ENCODE data around the gene NKAIN2. TPM values are rescaled to one million over a fixed set of nuclear protein-coding genes. Genes with fewer than 3 reads are reported as not detected.

The NKAIN2 gene
- total RNA-seq, 1 experiment from 2014 or later: not detected

DNA sequence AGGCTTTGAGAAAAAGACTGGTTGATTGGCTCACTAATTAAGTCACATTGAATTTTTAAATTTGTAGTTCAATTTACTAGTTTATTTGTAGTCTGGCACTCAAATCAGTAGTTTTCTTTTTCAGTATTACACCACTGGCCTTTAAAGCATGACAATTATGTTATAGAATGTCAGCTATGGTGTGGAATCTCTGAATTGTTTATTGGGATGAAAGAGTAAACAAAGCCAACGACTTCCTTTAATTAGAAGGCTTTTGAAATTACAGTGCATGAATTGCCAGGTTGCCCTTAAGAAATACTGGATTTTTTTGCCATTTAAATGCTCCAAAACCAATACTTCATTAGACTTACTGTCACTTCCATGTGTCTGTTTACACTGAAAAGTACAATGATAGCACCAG is 731.6 kb downstream of the NKAIN2 start (continued):
- TF ChIP-seq ZFX (IDR thresholded peaks at IDR 0.05) (no peak), CBX3 (IDR thresholded peaks at IDR 0.05; ENCODE audit: low read depth) (no peak), ZNF274 (IDR thresholded peaks at IDR 0.05; ENCODE audit: low read depth, low read length) (no peak), EZH2 (IDR thresholded peaks at IDR 0.05) (no peak), SP1 (IDR thresholded peaks at IDR 0.05; ENCODE audit: low read depth) (no peak), EGR1 (IDR thresholded peaks at IDR 0.05; ENCODE audit: low read depth) (no peak), ELF1 (IDR thresholded peaks at IDR 0.05; ENCODE audit: borderline replicate concordance, low read depth) (no peak), JUND (IDR thresholded peaks at IDR 0.05) (no peak), TCF7L2 (IDR thresholded peaks at IDR 0.05; ENCODE audit: borderline replicate concordance, extremely low read depth, insufficient read depth, insufficient read length) (no peak)
- TF ChIP-seq, protein P1, sequence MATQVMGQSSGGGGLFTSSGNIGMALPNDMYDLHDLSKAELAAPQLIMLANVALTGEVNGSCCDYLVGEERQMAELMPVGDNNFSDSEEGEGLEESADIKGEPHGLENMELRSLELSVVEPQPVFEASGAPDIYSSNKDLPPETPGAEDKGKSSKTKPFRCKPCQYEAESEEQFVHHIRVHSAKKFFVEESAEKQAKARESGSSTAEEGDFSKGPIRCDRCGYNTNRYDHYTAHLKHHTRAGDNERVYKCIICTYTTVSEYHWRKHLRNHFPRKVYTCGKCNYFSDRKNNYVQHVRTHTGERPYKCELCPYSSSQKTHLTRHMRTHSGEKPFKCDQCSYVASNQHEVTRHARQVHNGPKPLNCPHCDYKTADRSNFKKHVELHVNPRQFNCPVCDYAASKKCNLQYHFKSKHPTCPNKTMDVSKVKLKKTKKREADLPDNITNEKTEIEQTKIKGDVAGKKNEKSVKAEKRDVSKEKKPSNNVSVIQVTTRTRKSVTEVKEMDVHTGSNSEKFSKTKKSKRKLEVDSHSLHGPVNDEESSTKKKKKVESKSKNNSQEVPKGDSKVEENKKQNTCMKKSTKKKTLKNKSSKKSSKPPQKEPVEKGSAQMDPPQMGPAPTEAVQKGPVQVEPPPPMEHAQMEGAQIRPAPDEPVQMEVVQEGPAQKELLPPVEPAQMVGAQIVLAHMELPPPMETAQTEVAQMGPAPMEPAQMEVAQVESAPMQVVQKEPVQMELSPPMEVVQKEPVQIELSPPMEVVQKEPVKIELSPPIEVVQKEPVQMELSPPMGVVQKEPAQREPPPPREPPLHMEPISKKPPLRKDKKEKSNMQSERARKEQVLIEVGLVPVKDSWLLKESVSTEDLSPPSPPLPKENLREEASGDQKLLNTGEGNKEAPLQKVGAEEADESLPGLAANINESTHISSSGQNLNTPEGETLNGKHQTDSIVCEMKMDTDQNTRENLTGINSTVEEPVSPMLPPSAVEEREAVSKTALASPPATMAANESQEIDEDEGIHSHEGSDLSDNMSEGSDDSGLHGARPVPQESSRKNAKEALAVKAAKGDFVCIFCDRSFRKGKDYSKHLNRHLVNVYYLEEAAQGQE (IDR thresholded peaks at IDR 0.05; ENCODE audit: low read depth): no peak

DNA sequence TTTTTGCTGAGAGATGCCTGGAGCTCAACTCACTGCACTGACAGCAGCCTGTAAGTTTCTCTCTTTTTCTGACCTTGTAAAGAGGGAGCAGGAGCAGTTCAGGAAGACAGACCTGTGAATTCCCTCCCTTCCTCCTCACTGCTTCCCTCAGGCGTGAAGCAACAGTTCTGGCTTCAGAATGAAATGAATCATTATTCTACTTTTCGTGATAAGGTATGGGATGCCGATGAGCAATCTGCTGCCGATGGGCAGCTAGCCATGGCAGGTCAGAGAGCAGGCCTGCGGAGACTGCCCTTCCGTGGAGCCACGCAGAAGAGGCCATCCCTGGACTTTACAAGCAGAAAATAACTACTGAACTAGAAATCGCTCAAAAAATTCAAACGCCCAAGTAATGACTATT is 732.1 kb downstream of the NKAIN2 start:
- no peak overlapping the region for H3K4me2 ChIP-seq (ENCODE audit: low read length)
- no peaks in the 10 kb centered on the region for H3K36me3 ChIP-seq (ENCODE audit: control insufficient read depth in 1 of 2, insufficient read depth in 2 of 2, low read length in 2 of 2)
- ATAC-seq (no peak), DNase-seq (ENCODE audit: low read depth, low spot score) (no peak)
- H3K27me3 ChIP-seq (ENCODE audit: insufficient read depth, low read length): peaks cover 24% of the 10 kb centered on the region
- no peaks in the 10 kb centered on the region for H3K79me2 ChIP-seq (ENCODE audit: insufficient read depth, low read length)
- POLR2A ChIA-PET: no interaction called here
- no TSS peak for BruUV-seq (replicated peaks)
- intact Hi-C loops (cut with micrococcal nuclease): no loop called here
- no peaks in the 10 kb centered on the region for H3K4me1 ChIP-seq (ENCODE audit: control insufficient read depth in 1 of 2, insufficient read depth in 2 of 2, low read length in 2 of 2)
- H3K4me3 ChIP-seq (replicated peaks in 1 of 2; ENCODE audit: low read depth in 1 of 2, low read length in 2 of 2): no peak overlapping the region
- no peak for TF ChIP-seq SP1 (IDR thresholded peaks at IDR 0.05; ENCODE audit: low read depth)
- no peak for TF ChIP-seq SIN3A (IDR thresholded peaks at IDR 0.05; ENCODE audit: low read depth)
- TF ChIP-seq POLR2A (IDR thresholded peaks at IDR 0.05; ENCODE audit: borderline replicate concordance, extremely low read depth, insufficient read depth, insufficient read length): no peak
- TF ChIP-seq CEBPB (IDR thresholded peaks at IDR 0.05; ENCODE audit: low read depth): no peak
- no peak for TF ChIP-seq EGR1 (IDR thresholded peaks at IDR 0.05; ENCODE audit: low read depth)
- no peak for TF ChIP-seq SRF (IDR thresholded peaks at IDR 0.05; ENCODE audit: low read depth)
- TF ChIP-seq, protein P2, sequence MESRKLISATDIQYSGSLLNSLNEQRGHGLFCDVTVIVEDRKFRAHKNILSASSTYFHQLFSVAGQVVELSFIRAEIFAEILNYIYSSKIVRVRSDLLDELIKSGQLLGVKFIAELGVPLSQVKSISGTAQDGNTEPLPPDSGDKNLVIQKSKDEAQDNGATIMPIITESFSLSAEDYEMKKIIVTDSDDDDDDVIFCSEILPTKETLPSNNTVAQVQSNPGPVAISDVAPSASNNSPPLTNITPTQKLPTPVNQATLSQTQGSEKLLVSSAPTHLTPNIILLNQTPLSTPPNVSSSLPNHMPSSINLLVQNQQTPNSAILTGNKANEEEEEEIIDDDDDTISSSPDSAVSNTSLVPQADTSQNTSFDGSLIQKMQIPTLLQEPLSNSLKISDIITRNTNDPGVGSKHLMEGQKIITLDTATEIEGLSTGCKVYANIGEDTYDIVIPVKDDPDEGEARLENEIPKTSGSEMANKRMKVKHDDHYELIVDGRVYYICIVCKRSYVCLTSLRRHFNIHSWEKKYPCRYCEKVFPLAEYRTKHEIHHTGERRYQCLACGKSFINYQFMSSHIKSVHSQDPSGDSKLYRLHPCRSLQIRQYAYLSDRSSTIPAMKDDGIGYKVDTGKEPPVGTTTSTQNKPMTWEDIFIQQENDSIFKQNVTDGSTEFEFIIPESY (IDR thresholded peaks at IDR 0.05; ENCODE audit: extremely low read depth, insufficient replicate concordance, low read length): no peak
- no peak for TF ChIP-seq ZFX (IDR thresholded peaks at IDR 0.05)
- TF ChIP-seq, protein P3, sequence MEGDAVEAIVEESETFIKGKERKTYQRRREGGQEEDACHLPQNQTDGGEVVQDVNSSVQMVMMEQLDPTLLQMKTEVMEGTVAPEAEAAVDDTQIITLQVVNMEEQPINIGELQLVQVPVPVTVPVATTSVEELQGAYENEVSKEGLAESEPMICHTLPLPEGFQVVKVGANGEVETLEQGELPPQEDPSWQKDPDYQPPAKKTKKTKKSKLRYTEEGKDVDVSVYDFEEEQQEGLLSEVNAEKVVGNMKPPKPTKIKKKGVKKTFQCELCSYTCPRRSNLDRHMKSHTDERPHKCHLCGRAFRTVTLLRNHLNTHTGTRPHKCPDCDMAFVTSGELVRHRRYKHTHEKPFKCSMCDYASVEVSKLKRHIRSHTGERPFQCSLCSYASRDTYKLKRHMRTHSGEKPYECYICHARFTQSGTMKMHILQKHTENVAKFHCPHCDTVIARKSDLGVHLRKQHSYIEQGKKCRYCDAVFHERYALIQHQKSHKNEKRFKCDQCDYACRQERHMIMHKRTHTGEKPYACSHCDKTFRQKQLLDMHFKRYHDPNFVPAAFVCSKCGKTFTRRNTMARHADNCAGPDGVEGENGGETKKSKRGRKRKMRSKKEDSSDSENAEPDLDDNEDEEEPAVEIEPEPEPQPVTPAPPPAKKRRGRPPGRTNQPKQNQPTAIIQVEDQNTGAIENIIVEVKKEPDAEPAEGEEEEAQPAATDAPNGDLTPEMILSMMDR (IDR thresholded peaks at IDR 0.05 in 2 of 3, conservative IDR thresholded peaks at IDR 0.05 in 1 of 3; ENCODE audit: borderline replicate concordance in 1 of 3, insufficient read depth in 1 of 3, low read depth in 2 of 3, low read length in 2 of 3): no peak
- TF ChIP-seq FOSL1 (IDR thresholded peaks at IDR 0.05; ENCODE audit: low read depth): no peak
- TF ChIP-seq POLR2AphosphoS5 (IDR thresholded peaks at IDR 0.05; ENCODE audit: low read depth, low read length): no peak
- TF ChIP-seq ZNF274 (IDR thresholded peaks at IDR 0.05; ENCODE audit: low read depth, low read length): no peak
- no peak for TF ChIP-seq YY1 (IDR thresholded peaks at IDR 0.05; ENCODE audit: extremely low read depth, insufficient replicate concordance, low read depth, low read length)
- no peak for TF ChIP-seq ELF1 (IDR thresholded peaks at IDR 0.05; ENCODE audit: borderline replicate concordance, low read depth)
- RAD21 ChIA-PET (ENCODE audit: low non-redundant PET in 1 of 2, low total read pairs in 2 of 2, uncharacterized antibody in 2 of 2, unreplicated experiment in 2 of 2): no interaction called here
- H3K9me3 ChIP-seq (ENCODE audit: control insufficient read depth in 1 of 2, insufficient read depth in 1 of 2, low read depth in 1 of 2, low read length in 2 of 2): no peaks in the 10 kb centered on the region
- no peaks in the 10 kb centered on the region for H3K9me2 ChIP-seq (ENCODE audit: insufficient read depth)
- no peaks in the 10 kb centered on the region for H4K20me1 ChIP-seq (ENCODE audit: insufficient read depth)
- H3K27ac ChIP-seq (ENCODE audit: low read depth, low read length): no peak overlapping the region
- CTCF ChIA-PET: no interaction called here
- H3K9ac ChIP-seq (ENCODE audit: low read length): no peak overlapping the region
- H2AFZ ChIP-seq (ENCODE audit: low read depth, low read length, poor library complexity, severe bottlenecking): no peak overlapping the region
